Hematopoietic multipotent progenitor cell treated with erythropoietin and hydrocortisone succinate and interleukin-3 and kit ligand, for 8 days (in vitro differentiated cells): ENCODE measurements around the gene SCAMP2.
"Not testable (repeated sequence)": the region's sequence is repeated elsewhere in the genome, so short reads cannot be mapped to it uniquely, and the experiment has no call there.

ENCODE experiments used
- DNase-seq: peaks from one replicate; pipeline ENCODE4 v3.0.0-alpha.2; 2015

The SCAMP2 gene, protein sequence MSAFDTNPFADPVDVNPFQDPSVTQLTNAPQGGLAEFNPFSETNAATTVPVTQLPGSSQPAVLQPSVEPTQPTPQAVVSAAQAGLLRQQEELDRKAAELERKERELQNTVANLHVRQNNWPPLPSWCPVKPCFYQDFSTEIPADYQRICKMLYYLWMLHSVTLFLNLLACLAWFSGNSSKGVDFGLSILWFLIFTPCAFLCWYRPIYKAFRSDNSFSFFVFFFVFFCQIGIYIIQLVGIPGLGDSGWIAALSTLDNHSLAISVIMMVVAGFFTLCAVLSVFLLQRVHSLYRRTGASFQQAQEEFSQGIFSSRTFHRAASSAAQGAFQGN

DNA sequence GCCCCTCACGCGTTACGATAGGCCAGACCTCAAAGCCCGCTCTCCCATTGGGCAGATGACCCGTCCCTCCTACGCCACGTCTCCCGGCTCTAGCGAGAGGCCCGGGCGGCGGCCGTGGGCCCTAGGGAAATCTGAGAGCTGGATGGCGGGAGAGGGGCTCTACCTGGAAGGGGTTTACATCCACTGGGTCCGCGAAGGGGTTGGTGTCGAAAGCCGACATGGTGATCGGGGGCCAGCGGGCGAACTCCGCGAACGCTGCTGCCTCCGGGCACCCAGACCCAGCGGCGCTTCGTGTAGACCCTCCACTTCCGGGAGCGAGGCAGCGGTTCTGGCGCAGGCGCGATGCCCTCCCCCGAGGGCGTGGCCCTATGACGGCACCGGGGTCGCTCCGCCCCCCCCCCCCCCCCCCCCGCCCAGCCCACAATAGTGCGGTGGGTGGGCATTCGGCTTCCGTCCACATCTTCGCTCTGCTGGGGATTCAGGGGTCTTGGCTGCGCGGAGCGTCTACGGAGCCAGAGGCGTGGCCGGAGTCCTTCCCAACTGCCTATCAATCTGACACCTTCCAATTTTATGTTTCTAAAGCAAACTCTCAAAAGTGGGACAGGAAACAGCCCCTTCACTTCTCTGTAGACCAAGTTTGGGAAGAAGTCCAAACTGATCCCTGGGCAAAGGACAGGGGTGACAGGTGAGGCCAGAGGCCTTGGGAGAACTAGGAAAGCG, at the start of gene SCAMP2:
SCAMP2 (minus strand) TSS at position 330 of the 720 bp plus-strand sequence; CDS start at position 220, 110 bp downstream.
- DNase-seq = peak; percentile 96

DNA sequence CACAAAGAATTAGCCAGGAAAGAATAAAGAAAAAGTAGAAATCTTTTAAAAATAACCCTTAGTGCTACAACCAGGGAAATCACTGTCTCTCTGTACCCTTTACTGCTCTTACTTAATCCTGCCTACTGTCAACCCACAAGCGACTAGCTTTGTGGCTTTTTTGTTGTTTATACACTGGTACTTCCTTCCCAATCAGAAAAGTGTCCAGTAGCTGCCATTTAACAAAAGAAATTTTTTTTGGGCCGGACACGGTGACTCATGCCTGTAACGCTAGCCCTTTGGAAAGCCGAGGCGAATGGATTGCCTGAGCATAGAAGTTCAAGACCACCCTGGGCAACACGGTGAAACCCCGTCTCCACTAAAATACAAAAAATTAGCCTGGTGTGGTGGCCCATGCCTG, 47.3 kb upstream of the SCAMP2 start:
- DNase-seq = no peak

DNA sequence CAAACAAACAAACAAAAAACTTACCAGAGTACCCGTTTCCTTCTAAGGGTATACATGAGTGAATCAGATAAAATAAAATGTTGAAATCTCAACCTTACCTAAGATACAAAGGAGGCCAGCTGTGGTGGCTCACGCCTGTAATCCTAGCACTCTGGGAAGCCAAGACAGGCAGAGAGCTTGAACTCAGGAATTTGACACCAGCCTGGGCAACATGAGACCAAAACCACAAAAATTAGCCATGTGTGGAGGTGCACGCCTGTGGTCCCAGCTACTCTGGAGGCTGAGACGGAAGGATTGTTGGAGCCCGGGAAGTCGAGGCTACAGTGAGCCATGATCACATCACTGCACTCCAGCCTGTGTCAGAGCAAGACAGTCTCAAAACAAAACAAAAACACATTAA, 44.5 kb upstream of the SCAMP2 start:
- DNase-seq = no peak

DNA sequence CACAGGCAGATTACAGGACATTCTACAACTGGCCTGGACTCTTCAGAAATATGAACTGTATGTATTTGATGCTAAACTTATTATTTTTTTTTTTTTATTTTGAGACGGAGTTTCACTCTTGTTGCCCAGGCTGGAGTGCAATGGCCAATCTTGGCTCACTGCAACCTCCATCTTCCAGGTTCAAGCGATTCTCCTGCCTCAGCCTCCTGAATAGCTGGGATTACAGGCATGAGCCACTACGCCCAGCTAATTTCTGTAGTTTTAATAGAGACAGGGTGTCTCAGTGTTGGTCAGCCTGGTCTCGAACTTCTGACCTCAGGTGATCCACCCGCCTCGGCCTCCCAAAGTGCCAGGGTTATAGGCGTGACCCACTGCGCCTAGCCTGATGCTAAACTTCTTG, 40.6 kb upstream of the SCAMP2 start:
- not testable (repeated sequence) for DNase-seq

DNA sequence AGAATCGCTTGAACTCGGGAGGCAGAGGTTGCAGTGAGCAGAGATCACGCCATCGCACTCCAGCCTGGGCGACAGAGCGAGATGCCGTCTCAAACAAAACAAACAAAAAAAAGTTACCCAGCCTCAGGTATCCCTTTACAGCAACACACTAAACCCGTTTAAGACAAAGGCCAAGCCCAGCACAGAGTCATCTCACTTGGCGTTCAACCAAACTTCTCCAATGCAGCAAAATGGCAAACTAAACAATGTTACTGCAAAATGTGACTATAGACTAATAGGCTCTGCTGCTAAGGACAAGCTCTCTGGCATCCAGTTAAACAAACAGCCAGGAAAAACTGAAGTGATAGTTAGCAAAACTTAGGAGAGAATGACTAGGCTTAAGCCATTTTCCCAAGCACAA, 39.9 kb upstream of the SCAMP2 start:
- DNase-seq = peak; percentile 57

DNA sequence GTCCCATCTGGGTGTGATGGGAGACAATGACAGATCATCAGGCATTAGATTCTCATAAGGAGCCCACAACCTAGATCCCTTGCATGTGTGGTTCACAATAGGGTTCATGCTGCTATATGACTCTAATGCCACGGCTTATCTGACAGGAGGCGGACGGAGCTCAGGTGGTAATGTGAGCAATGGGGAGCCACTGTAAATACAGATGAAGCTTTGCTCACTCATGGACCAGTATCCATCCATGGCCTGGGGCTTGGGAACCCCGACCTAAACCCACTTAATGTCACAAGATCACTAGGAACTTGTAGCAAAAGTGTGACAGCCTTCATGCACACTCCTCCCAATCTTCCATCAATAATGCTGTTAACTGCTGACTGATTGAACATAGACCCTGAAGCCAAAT, 35.5 kb upstream of the SCAMP2 start:
- DNase-seq = no peak

DNA sequence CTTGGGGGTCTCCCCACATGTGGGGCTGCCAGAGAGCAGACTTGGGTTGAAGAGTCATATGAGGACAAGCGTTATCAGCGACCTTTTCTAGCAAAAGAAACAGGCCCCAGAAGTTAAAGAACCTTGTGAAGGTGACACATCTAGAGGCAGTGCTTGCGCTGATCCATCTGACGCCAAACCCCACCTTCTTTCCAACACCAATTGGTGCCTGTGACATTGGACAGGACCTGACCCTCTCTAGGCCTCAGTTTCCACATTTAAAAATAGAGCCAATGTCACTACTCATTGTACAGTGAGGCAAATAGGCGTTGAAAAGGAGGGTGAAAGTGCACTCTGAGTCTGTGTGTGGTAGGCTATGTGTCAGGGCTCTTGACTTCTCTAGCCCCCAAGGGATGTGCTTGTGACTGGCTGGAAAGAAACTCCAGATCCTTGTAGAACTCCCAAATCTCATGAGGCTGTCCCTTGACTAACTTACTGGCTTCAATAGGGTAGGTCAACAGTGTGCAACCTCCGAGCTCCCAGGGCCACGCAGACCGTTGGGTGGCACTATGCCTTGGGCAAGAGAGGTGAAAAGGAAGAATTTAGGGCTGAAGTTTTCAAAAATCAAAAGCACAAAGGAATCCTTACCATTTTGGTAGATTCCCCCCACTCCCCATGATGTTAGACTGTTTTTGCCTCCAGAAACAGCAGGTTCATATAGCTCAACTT, 34.2 kb upstream of the SCAMP2 start:
- peak; percentile 40 for DNase-seq

DNA sequence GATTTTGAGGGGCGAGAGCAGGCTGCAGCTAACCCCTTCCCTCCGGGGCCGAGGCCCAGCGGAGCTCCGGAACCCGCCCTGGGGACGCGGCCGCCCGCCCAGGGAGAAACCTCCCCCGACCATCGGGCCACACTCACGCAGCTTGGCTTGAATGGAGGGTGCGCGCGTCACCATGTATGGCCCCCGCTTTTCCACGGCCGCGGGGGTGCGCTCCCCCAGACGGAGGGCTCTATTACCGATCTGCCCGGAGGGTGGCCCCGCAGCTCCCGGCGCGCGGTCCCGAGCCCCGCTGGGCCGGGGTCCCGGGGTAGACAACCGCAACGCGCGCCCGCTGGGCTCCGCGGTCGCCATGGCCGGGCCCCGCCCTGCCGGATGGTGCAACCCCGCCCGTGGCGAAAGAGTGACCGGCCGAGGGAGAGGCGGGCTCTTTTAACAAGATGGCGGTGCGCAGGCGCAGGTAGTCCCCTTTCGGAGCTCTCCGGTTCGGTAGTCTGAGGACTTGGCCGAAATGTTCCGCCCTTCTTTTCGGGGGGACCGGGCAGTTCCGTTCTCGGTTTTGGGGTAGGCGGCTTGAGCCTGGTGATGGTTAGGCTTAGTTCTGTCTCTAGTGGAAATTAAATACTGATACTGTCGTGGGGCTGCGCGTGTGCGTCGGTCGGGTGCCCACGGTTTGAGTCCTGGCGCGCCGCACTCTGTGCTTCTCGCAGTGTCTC, 33.4 kb upstream of the SCAMP2 start, which contains the start of gene FAM219B:
FAM219B (minus strand) TSS at position 402 of the 713 bp plus-strand sequence; CDS start at position 351, 51 bp downstream.
- peak; percentile 90 for DNase-seq

DNA sequence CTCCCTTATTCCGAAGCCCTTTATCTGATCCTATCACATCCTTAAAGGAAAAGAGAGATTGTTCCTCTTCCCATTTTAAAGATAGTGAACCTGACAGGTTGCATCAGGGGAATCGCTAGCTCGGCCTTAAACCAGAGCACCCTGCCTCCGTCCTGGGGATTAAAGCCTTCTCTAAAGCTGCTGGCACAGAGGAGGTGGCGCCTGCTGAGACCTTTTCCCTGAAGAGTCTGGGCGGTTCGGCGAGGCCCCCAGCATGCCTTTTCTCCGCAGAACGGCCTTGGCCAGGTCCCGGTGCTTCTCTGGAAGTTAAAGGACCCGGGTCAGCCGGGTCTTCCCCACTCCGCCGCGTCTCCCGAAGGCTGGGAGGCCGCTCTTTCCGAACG, 32.9 kb upstream of the SCAMP2 start:
- peak; percentile 40 for DNase-seq

DNA sequence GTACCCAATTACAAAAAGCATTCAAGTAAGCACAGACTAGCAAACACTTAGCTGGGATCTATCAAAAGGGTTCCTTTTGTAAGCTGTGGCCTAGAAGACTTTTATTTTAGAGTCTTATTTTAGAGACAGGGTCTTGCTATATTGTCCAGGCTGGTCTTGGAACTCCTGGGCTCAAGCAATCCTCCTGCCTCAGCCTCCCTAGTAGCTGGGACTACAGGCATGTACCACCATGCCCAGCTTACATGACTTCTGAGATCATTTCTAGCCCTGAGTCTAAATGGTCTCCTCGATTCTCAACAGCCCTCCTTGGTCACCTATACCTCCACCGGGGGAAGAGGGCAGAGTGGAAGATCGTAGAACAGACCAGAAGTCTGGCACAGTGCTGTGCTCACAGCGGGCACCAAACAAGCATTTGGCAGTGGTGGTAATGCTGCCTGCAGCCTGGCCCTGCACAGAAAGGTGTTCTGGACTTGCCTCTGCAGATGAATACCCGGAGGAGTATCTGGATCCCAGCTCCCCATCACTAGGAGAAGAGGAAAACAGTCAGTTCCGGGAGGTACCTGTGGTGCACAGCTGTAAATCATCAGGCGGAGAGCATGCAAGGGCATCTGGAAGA, 31.1 kb upstream of the SCAMP2 start:
- no peak for DNase-seq

DNA sequence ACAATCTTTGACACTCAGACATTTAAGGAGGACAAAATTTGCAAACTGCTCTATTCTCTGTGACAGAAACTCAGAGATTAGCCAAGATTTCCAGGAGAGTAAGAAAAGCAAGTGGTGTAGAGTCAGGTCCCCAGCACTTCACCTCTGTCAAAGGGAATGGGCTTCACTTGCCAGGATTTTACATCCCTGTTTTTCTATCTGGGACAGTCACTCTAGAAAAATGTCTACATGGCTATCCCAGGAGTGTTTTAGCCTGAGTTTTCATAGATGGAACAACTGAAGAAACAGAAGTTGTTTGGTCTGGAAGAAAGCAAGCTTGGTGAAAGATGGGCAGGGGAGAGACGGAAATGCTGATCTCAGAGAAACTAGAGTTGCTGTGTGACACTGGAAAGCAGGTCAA, 30.5 kb upstream of the SCAMP2 start:
- DNase-seq = no peak

DNA sequence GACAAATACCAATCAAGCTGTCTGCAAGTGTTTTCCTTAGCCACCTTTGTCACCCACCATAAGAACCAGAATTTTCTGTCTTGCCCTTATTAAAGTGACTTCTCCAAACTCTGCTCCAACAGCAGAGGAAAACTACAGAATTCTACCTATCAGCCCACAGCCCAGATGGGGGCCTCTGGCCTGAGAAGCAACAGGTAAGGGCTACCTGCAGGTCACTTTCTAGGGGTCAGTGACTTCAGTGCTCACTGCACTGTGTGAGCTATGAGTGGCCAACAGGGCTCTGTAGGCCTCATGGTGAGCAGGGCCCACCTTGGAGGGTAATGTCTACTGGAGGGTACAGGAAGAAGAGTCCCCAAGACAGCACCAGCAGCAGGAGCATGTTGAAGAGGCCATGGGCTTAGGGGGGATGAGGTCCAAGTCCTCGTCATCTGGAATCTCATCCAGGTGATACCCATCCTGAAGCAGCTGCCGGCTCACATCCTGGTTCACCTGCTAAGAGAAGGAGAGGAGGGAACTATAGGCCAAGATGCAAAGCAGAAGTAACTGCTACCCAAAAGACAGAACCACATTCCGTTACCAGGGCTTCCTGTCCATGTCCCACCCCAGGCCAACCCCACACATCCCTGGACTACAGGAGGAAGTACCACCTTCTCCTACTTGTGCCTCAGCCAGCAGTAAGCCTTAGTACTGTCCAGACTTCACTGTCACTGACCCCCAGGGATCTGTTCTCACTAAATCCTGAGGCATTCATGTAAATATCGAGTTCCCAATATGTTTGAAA, 29.3 kb upstream of the SCAMP2 start:
- DNase-seq = no peak

DNA sequence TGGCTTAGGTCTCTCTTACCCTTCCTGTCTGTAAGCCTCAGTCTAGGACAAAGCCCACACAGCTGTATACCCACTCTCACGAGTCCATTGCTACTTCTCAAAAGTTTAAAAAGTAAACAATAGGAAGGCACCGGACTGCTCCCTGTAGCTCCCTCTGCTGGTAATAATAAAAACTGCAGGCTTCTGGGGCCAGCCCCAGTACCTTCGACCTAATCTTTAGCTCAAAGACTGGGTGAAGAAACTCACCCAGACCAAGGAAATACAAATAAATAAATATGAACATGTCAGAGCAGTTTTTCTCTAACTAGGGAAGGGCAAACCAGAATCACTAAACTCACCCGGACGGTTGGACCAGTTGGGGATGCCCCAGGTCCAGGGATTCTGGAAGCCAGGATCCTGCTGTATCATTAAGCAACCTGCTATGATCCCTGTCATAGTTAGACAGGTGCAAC, 28.5 kb upstream of the SCAMP2 start:
- DNase-seq = peak; percentile 75

DNA sequence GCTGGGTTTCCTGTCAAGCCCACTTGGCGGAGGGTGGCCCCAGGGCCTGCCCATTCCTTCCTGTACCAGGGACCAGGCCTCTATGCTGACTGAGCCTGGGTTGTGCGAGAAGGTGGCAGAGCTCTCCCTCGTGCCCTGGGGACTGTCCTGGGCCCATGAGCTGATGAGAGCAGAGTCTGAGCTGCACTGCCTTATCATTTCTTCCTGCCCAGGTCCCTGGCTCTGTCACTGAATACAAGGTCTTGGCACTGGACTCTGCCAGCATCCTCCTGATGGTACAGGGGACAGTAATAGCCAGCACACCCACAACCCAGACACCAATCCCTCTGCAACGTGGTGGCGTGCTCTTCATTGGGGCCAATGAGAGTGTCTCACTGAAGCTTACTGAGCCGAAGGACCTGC, 24.1 kb upstream of the SCAMP2 start:
- no peak for DNase-seq

DNA sequence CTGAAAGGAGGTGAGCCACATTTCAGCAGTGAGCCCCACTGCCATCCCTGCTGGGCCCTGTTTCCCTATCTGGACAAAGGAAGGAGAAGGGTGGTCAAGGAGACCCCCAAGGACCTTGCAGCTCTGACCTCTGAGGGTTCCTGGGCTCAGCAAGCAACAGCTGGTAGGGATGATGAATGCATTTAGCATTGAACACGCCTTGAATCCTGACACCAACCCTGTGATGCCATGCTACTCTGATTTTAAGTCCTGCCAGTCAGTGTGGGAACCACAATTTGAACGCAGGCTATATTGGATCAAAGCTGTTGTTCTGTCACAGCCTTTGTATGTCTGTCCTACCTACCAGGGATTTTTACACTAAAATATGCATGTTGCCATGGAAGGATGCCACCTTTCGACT, 23.2 kb upstream of the SCAMP2 start:
- no peak for DNase-seq

DNA sequence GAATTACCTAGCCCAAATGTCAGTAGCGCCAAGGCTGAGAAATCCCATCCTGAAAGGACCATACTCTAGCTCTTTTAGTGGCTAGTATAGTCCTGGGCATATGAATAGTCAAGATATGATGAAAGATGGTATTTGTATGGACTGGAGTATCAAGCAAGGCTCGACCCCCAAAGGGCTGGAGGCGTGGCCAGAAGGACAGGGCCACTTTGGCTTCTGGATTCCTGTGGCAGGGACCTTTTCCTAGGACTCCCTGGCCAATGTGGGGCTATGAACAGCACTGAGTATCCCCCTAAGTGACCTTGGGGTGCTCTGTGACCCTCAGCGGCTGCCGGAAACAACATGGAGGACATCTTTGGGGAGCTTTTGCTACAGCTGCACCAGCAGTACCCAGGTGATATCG, 22.7 kb upstream of the SCAMP2 start:
- no peak for DNase-seq

DNA sequence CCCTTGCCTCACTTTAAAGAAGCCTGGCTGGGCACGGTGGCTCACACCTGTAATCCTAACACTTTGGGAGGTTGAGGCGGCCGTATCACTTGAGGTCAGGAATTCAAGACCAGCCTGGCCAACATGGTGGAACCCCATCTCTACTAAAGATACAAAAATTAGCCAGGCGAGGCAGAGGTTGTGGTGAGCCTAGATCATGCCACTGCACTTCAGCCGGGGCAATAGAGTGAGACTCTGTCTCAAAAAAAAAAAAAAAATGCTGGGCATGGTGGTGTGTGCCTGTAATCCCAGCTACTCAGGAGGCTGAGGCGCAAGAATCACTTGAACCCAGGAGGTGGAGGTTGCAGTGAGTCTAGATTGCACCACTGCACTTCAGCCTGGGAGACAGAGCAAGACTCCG, 21.2 kb upstream of the SCAMP2 start:
- not testable (repeated sequence) for DNase-seq

DNA sequence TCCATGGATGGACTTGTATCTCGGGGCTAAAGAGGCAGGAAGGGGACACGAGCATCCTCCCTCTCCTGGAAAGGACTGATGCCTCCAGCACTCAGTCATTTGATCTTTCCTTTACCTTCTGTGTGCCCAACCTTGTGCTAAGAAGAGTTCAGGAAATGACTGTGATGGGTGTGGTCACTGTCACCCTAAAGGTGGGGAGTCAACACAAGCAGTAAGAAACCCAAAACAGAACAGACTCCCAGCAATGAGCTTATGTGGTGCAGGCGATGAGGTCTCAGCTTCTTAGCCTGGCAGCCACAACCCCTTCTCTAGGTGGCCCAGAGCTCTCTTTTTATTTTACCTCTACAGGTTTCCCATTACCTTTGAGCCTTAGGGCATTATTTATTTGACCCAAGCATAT, 20.5 kb upstream of the SCAMP2 start:
- DNase-seq = no peak

DNA sequence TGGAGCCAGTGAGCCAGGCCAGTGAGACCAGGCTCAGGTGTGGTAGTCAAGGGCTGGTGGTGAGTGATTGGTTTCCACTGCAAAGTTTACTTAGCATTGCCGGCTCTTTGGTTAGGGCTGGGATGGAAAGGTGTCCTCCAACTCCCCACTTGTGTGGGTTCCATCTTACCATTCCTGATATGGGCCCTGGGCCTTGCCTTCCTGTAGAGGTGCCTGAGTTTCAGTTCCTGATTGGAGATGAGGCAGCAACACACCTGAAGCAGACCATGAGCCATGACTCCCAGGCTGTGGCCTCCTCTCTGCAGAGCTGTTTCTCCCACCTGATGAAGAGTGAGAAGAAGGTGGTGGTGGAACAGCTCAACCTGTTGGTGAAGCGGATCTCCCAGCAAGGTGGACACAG, 19.8 kb upstream of the SCAMP2 start:
- DNase-seq = no peak

DNA sequence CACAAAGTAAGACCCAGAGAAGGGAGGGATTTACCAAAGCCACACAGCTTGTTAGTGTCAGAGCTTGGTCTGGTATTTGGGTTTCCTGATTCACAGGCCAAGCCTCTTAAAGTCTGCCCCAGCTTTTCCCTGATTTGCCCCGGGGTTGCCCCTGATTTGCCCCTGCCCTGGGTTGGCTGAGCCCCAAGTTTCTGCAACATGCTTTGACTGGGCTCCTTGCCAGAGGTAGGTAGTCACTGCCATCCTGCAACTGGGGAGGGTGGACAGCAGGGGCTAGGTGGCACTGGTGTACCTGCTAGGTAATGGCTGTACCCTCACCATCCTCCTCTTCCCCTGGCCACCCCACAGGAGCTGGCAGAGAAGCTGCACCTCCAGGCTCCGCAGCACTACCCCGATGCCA, 19.1 kb upstream of the SCAMP2 start:
- no peak for DNase-seq

DNA sequence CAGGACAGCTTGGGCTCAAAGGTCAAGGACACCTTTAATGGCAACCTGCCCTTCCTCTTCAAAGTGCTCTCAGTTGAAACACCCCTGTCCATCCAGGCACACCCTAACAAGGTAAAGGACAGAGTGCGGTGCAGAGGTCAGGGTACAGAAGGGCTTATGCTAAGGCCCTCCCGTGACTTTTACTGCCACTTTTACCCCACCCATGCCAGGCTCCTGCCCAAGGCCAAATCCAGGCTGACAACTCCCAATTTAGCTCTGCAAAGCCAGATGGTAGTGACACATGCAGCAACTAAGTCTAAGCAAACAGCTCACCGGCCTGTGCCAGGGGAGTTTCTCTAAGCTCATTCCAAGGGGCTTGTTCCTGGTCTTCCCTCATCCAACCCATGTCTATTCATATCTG, 18.3 kb upstream of the SCAMP2 start:
- no peak for DNase-seq

DNA sequence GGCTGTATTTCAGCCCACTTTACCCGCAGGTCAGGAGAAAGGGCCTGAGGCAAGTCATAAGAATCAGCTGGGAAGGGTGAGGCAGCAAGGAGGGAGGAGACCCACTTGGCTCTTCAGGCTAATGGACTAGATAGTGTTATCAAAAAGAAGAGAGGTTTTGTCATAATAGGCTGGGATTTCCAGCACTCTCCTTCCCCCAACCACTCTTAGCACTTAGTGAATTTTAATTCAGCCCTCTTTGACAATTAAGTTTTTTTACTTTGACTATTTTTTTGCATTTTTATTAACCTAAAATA, 17.4 kb upstream of the SCAMP2 start:
- DNase-seq = peak; percentile 67
